Lower leg skin (tissue), 4 donors: Measurements from ENCODE around the gene CABP4. TPM values are rescaled to one million over a fixed set of nuclear protein-coding genes. Genes with fewer than 3 reads are reported as not detected.
A peak's percentile ranks its signal among the peaks of the same experiment; 100 is the strongest.

Experiments
- DNase-seq, 2 donors: peaks; one replicate each; pipeline ENCODE4 v3.0.0-alpha.2; 2019; ENCODE audit warnings: low spot score in 2 of 2
- H3K4me3 ChIP-seq: fragments of 200-600 bp; sonication (generic); 2 replicates; pipeline ENCODE4 v1.5.1; 2017; ENCODE audit warnings: mild to moderate bottlenecking, low read depth; ENCODE audit not compliant: poor library complexity, severe bottlenecking
- CTCF ChIP-seq, 3 donors: fragments of 450-650 bp; IDR thresholded peaks; one replicate each; pipeline ENCODE4 v1.5.1; 2016; ENCODE audit warnings: antibody characterized with exemption in 3 of 3, mild to moderate bottlenecking in 3 of 3, moderate library complexity in 2 of 3
- POLR2A ChIP-seq, 2 donors: fragments of 450-650 bp; IDR thresholded peaks; one replicate each; pipeline ENCODE4 v1.6.1; 2016 to 2017; ENCODE audit warnings: antibody characterized with exemption in 2 of 2, mild to moderate bottlenecking in 1 of 2, moderate library complexity in 1 of 2
- WGBS, 2 donors: methylation state at CpG; one replicate each; pipeline ENCODE4 v1.1.5; 2018; 5-methylcytosine and 5-hydroxymethylcytosine counted together
- intact Hi-C: fragments of 100-400 bp; cut with DNase I; formaldehyde crosslinking; loops from one replicate; pipeline ENCODE4 v1.15.0; 2023; ENCODE audit warnings: low total_unique reads
- total RNA-seq, 4 donors: library from RNA; depleted of rRNA; stranded (reverse); fragments of >200 nt; gene quantifications; one replicate each; pipeline ENCODE4 v1.1.0, GENCODE V29; 2016

CABP4 gene
- total RNA-seq, 4 donors from 2014 or later: 0.11 to 0.25 TPM; not detected in 2

GRCh38 chr11:67492801-67493547, 37.8 kb downstream of the CABP4 start:
- DNase-seq: peak in 1 of 2 donors; percentile 79
- no peak overlapping the region for H3K4me3 ChIP-seq
- TF ChIP-seq CTCF (IDR thresholded peaks at IDR 0.05) (no peak), POLR2A (IDR thresholded peaks at IDR 0.05) (no peak)
- 83 to 92% methylated on average over 26 to 45 of the region's 46 CpGs for WGBS, 2 donors
- intact Hi-C loops: no loop called here

- intact Hi-C loops: no loop called here
- peak in 1 of 2 donors; percentile 84 for DNase-seq
- 94 to 96% methylated on average over 46 to 65 of the region's 65 CpGs for WGBS, 2 donors
- no peak overlapping the region for H3K4me3 ChIP-seq
- TF ChIP-seq POLR2A (IDR thresholded peaks at IDR 0.05) (no peak), CTCF (IDR thresholded peaks at IDR 0.05) (no peak)
Measured at GRCh38 chr11:67493548-67494370, 38.6 kb downstream of the CABP4 start.

- DNase-seq: peak in 1 of 2 donors; percentile 84
- 90 to 91% methylated on average over 58 to 59 of the region's 59 CpGs for WGBS, 2 donors
- no peak for TF ChIP-seq CTCF (IDR thresholded peaks at IDR 0.05)
- TF ChIP-seq POLR2A (IDR thresholded peaks at IDR 0.05): no peak
- intact Hi-C loops: no loop called here
- H3K4me3 ChIP-seq: no peak overlapping the region
Measured at GRCh38 chr11:67494371-67495233, 39.4 kb downstream of the CABP4 start.

GRCh38 chr11:67495234-67496005, 40.3 kb downstream of the CABP4 start:
- TF ChIP-seq CTCF (IDR thresholded peaks at IDR 0.05) (no peak), POLR2A (IDR thresholded peaks at IDR 0.05) (no peak)
- WGBS, 2 donors: 92% methylated on average over 10 to 16 of the region's 16 CpGs
- intact Hi-C loops: no loop called here
- no peak overlapping the region for H3K4me3 ChIP-seq
- DNase-seq: peak in 1 of 2 donors; percentile 84

- 89 to 93% methylated on average over 12 of the region's 12 CpGs for WGBS, 2 donors
- intact Hi-C loops: no loop called here
- no peak overlapping the region for H3K4me3 ChIP-seq
- TF ChIP-seq CTCF (IDR thresholded peaks at IDR 0.05): no peak
- TF ChIP-seq POLR2A (IDR thresholded peaks at IDR 0.05): no peak
- no peak for DNase-seq
Measured at GRCh38 chr11:67496113-67496512, 41.0 kb downstream of the CABP4 start.
